Endothelial cell of umbilical vein (primary cell): ENCODE measurements around the gene HYAL1. TPM values are rescaled to one million over a fixed set of nuclear protein-coding genes. Genes with fewer than 3 reads are reported as not detected.

Experiments used
- Bru-seq: library from RNA; stranded (reverse); fragments of 400-500 nt; gene quantifications from one replicate; lab custom pipeline; 2021; lab: Mats Ljungman, UMichigan
- BruChase-seq, 2 experiments: library from RNA; stranded (reverse); fragments of 400-500 nt; gene quantifications; one replicate each; lab custom pipeline; 2021; lab: Mats Ljungman, UMichigan
- BruUV-seq: library from RNA; stranded (reverse); fragments of 400-500 nt; replicated peaks from 2 replicates; lab custom pipeline; 2021; lab: Mats Ljungman, UMichigan
- CTCF ChIA-PET: fragments of 300-600, 350-600 bp; sonication (Branson Sonifier 250); formaldehyde crosslinking; loops from one replicate; lab custom pipeline; 2021; ENCODE audit warnings: antibody characterized with exemption, inconsistent platforms; lab: Charles Lee
- POLR2A ChIA-PET: fragments of 300-600, 350-600 bp; sonication (Branson Sonifier 250); formaldehyde crosslinking; loops from one replicate; lab custom pipeline; 2021; ENCODE audit warnings: antibody characterized with exemption, inconsistent platforms; lab: Charles Lee
- DNase-seq: peaks from one replicate; pipeline ENCODE4 v3.0.0-alpha.2; 2011; ENCODE audit warnings: low read depth, low spot score
- FAIRE-seq: peaks from 2 replicates; lab custom pipeline; 2011; peaks lifted over from hg19 to GRCh38; lab: Jason Lieb, UNC
- H2AFZ ChIP-seq: 2 replicates; pipeline ENCODE4 v1.6.0; 2012; ENCODE audit warnings: low read depth, low read length, control low read depth, inconsistent platforms
- H3K27ac ChIP-seq: 2 replicates; pipeline ENCODE4 v1.5.1; 2011; ENCODE audit warnings: low read depth, mild to moderate bottlenecking, control low read depth, low read length, moderate library complexity; ENCODE audit not compliant: insufficient read depth
- H3K27me3 ChIP-seq, 2 experiments: 2 replicates each; pipeline versions ENCODE4 v1.6.0 to v1.6.1; 2011; ENCODE audit warnings: low read length in 2 of 2, mixed read lengths in 1 of 2; ENCODE audit not compliant: control insufficient read depth in 2 of 2, insufficient read depth in 2 of 2
- H3K36me3 ChIP-seq, 2 experiments: 2 replicates in 1 of 2; 3 replicates in 1 of 2; pipeline ENCODE4 v1.5.1; 2011; ENCODE audit warnings: low read length in 2 of 2, mild to moderate bottlenecking in 1 of 2, moderate library complexity in 1 of 2; ENCODE audit not compliant: control insufficient read depth in 2 of 2, insufficient read depth in 2 of 2; ENCODE audit errors: extremely low read depth in 1 of 2
- H3K4me1 ChIP-seq: 3 replicates; pipeline ENCODE4 v1.5.1; 2011; ENCODE audit warnings: mild to moderate bottlenecking, low read length; ENCODE audit not compliant: control insufficient read depth, insufficient read depth; ENCODE audit errors: extremely low read depth
- H3K4me2 ChIP-seq: 2 replicates; pipeline ENCODE4 v1.6.1; 2011; ENCODE audit warnings: low read length, control low read depth, mixed read lengths; ENCODE audit not compliant: insufficient read depth
- H3K4me3 ChIP-seq, 3 experiments: fragments of 200-600 bp in 1 of 3; sonication (generic), shearing (Covaris generic) in 1 of 3; replicated peaks in 1 of 3; 2 replicates each; pipeline ENCODE4 v1.5.1; 2011 to 2016; ENCODE audit warnings: control low read depth in 3 of 3, low read length in 3 of 3, mild to moderate bottlenecking in 2 of 3, inconsistent platforms in 1 of 3, low read depth in 1 of 3, moderate library complexity in 1 of 3; ENCODE audit not compliant: insufficient read depth in 1 of 3
- H3K79me2 ChIP-seq: 2 replicates; pipeline ENCODE4 v1.6.0; 2012; ENCODE audit warnings: low read length, inconsistent platforms; ENCODE audit not compliant: control insufficient read depth, insufficient read depth
- H3K9ac ChIP-seq: replicated peaks from 2 replicates; pipeline ENCODE3; 2011; ENCODE audit warnings: low read length, control low read depth; ENCODE audit not compliant: insufficient read depth; ENCODE audit errors: extremely low read depth
- H3K9me1 ChIP-seq: replicated peaks from 3 replicates; pipeline ENCODE4 v1.6.0; 2011; ENCODE audit warnings: mild to moderate bottlenecking, low read length; ENCODE audit not compliant: control insufficient read depth, insufficient read depth; ENCODE audit errors: extremely low read depth
- H3K9me3 ChIP-seq: replicated peaks from 2 replicates; pipeline ENCODE4 v1.5.1; 2012; ENCODE audit warnings: low read length, inconsistent platforms; ENCODE audit not compliant: control insufficient read depth, insufficient read depth
- H4K20me1 ChIP-seq: replicated peaks from 2 replicates; pipeline ENCODE3; 2011; ENCODE audit warnings: mild to moderate bottlenecking, low read length; ENCODE audit not compliant: control insufficient read depth, insufficient read depth; ENCODE audit errors: extremely low read depth
- EZH2 ChIP-seq: IDR thresholded peaks from 2 replicates; pipeline ENCODE4 v1.6.1; 2012; ENCODE audit warnings: borderline replicate concordance, low read depth, mild to moderate bottlenecking, moderate library complexity, low read length, inconsistent platforms; ENCODE audit not compliant: severe bottlenecking
- FOS ChIP-seq: IDR thresholded peaks from 2 replicates; pipeline ENCODE4 v1.6.1; 2011; ENCODE audit warnings: mild to moderate bottlenecking, low read length, moderate library complexity, borderline replicate concordance; ENCODE audit not compliant: insufficient read depth
- GATA2 ChIP-seq: IDR thresholded peaks from 2 replicates; pipeline ENCODE4 v1.7.0; 2011; ENCODE audit warnings: low read depth, mild to moderate bottlenecking, moderate library complexity, mixed read lengths, low read length; ENCODE audit not compliant: insufficient read length, insufficient read depth
- JUN ChIP-seq: IDR thresholded peaks from 2 replicates; pipeline ENCODE4 v1.6.1; 2011; ENCODE audit warnings: borderline replicate concordance, low read depth; ENCODE audit not compliant: insufficient read length, insufficient read depth
- MYC ChIP-seq: IDR thresholded peaks from one replicate; pipeline ENCODE4 v1.6.1; 2011; ENCODE audit warnings: mild to moderate bottlenecking, low read depth, low read length
- POLR2A ChIP-seq: IDR thresholded peaks from 2 replicates; pipeline ENCODE4 v1.6.1; 2012; ENCODE audit warnings: low read depth, mild to moderate bottlenecking, control low read depth, low read length
- POLR2AphosphoS5 ChIP-seq: IDR thresholded peaks from 2 replicates; pipeline ENCODE4 v1.6.1; 2012; ENCODE audit warnings: low read depth, mild to moderate bottlenecking, control low read depth, low read length, moderate library complexity; ENCODE audit not compliant: insufficient read depth
- dilution Hi-C: fragments of 300-500 bp; cut with MboI; formaldehyde crosslinking; loops from one replicate; pipeline ENCODE4 v1.15.0; 2019; ENCODE audit warnings: low sequenced_read_pairs; ENCODE audit not compliant: extremely low pct_ligation_motif_present
- intact Hi-C: fragments of 100-400 bp; cut with micrococcal nuclease; formaldehyde crosslinking; loops from one replicate; pipeline ENCODE4 v1.10.0; 2022
- long read RNA-seq: library from polyadenylated mRNA; stranded (forward); transcript quantifications from one replicate; pipeline ENCODE4 v2.0.0, GENCODE V29; 2021
- polyA minus RNA-seq, 3 experiments: library from RNA; depleted of rRNA, polyadenylated mRNA; stranded (reverse); fragments of >200 nt; gene quantifications; 1 replicate in 1 of 3; 2 replicates in 2 of 3; pipeline ENCODE4 v1.2.3, GENCODE V29; 2011
- polyA plus RNA-seq, 4 experiments: library from polyadenylated mRNA; depleted of rRNA in 3 of 4; stranded (reverse) in 3 of 4; unstranded in 1 of 4; fragments of >200 nt; gene quantifications; 2 replicates each; pipeline versions ENCODE4 v1.2.1 to v1.2.3, GENCODE V29; 2011 to 2012; ENCODE audit warnings: missing spikeins in 1 of 4
- total RNA-seq: library from RNA; stranded (reverse); gene quantifications from 2 replicates; pipeline ENCODE4 v1.2.3, GENCODE V29; 2021
- TF ChIP-seq, protein P1 (sequence below), 2 donors: IDR thresholded peaks; 1 replicate in 1 of 2; 2 replicates in 1 of 2; pipeline ENCODE4 v1.5.1; 2011; ENCODE audit warnings: low read length in 2 of 2, mild to moderate bottlenecking in 2 of 2, moderate library complexity in 2 of 2, control low read depth in 1 of 2, inconsistent platforms in 1 of 2, low read depth in 1 of 2; ENCODE audit not compliant: insufficient read depth in 1 of 2; ENCODE audit errors: extremely low read depth in 1 of 2

The HYAL1 gene, protein sequence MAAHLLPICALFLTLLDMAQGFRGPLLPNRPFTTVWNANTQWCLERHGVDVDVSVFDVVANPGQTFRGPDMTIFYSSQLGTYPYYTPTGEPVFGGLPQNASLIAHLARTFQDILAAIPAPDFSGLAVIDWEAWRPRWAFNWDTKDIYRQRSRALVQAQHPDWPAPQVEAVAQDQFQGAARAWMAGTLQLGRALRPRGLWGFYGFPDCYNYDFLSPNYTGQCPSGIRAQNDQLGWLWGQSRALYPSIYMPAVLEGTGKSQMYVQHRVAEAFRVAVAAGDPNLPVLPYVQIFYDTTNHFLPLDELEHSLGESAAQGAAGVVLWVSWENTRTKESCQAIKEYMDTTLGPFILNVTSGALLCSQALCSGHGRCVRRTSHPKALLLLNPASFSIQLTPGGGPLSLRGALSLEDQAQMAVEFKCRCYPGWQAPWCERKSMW
- total RNA-seq (1.6 and 2.2 TPM in 2 replicates), polyA plus RNA-seq (3.3 and 3.8 TPM in 2 replicates), polyA minus RNA-seq (2.3 and 4.3 TPM in 2 replicates), Bru-seq, nascent RNA (percentile 47 among the genes with signal in this experiment), BruChase-seq, experiment 1, labeled RNA remaining after a 6-hour chase (percentile 77 among the genes with signal in this experiment), BruChase-seq, experiment 2, labeled RNA remaining after a 2-hour chase (percentile 59 among the genes with signal in this experiment)
- polyA plus RNA-seq (2011; cell fraction: cytosol; rRNA removed), result 1.7 and 1.8 TPM in 2 replicates
- 3.6 and 3.7 TPM in 2 replicates for polyA plus RNA-seq (2011; cell fraction: nucleus; rRNA removed)
- 0.65 and 0.68 TPM in 2 replicates for polyA plus RNA-seq (2012)
- 27.9 TPM for polyA minus RNA-seq (2011; cell fraction: cytosol; rRNA and poly(A)+ RNA removed)
- 2.5 and 4.9 TPM in 2 replicates for polyA minus RNA-seq (2011; cell fraction: nucleus; rRNA and poly(A)+ RNA removed)
- long read RNA-seq, partial matches to known transcripts, result 0 of 3 reads
- long read RNA-seq, other reads (novel, unspliced or antisense), result 3 of 3 reads

DNA sequence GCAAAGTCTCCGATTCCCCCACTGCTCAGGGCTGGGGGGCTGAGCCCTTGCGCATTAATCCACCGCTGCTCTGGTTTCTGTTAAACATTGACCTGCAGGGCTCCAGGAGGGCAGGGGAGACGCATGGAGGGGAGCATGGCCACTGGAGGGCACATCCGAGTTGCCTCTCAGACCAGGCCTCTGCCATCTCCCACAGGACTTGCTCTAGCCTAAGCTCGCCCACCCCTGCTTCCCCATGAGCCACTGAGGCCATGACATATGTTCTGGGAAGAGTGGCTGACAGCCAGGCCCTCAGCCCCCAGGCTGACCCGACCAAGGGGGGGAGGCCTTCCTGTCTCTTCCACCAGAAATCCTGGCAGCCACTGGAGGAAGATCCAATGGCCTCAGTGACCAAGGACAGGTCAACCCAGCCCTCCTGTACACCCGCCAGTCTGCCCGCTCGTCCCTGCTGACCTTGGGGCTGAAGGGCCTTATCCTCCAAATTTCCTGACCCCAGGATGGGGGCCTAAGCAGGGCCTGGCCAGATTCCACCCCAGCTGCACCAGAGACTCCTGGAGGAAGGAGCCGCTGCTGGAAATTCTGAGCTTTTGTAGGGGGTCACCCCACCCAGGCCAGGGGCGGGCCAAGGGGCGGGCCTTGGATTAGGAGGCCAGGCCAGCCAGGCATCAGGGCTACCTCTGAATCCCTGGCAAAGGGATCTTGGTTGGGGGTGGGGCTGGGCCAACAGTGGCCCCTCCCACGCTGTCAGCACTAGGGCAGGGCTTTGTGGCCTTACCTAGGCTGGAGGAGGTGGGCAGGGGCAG is at the start of gene HYAL1:
TSS of gene HYAL1 (minus strand) at position 562 of the 803 bp plus-strand sequence. CDS start 618 bp downstream, outside the sequence.
- H3K79me2 ChIP-seq, result no peaks in the 10 kb centered on the region
- H3K36me3 ChIP-seq, result no peaks in the 10 kb centered on the region
- H3K4me1 ChIP-seq, result peaks cover 23% of the 10 kb centered on the region
- H3K9me1 ChIP-seq, result no peaks in the 10 kb centered on the region
- CTCF ChIA-PET, result interaction anchor here (0.6 to 6.6 kb wide), 3 partner anchors 15 to 77 kb away, joined by 3 to 48 read pairs (median 3); partner anchors contain the start of gene HYAL2
- H3K9ac ChIP-seq, result no peak within 1 kb of the TSS
- no peak for DNase-seq
- H4K20me1 ChIP-seq, result no peaks in the 10 kb centered on the region
- TF ChIP-seq GATA2 (no peak), POLR2AphosphoS5 (peak; percentile 25), POLR2A (no peak), EZH2 (no peak), JUN (no peak), MYC (no peak), FOS (no peak)
- TF ChIP-seq, protein P1, sequence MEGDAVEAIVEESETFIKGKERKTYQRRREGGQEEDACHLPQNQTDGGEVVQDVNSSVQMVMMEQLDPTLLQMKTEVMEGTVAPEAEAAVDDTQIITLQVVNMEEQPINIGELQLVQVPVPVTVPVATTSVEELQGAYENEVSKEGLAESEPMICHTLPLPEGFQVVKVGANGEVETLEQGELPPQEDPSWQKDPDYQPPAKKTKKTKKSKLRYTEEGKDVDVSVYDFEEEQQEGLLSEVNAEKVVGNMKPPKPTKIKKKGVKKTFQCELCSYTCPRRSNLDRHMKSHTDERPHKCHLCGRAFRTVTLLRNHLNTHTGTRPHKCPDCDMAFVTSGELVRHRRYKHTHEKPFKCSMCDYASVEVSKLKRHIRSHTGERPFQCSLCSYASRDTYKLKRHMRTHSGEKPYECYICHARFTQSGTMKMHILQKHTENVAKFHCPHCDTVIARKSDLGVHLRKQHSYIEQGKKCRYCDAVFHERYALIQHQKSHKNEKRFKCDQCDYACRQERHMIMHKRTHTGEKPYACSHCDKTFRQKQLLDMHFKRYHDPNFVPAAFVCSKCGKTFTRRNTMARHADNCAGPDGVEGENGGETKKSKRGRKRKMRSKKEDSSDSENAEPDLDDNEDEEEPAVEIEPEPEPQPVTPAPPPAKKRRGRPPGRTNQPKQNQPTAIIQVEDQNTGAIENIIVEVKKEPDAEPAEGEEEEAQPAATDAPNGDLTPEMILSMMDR (IDR thresholded peaks at IDR 0.05; ENCODE audit: extremely low read depth in 1 of 2, insufficient read depth in 1 of 2, low read depth in 1 of 2, low read length in 2 of 2), result peak in 1 of 2 donors; percentile 10
- no peak within 1 kb of the TSS for H3K27ac ChIP-seq
- POLR2A ChIA-PET, result no interaction called here
- no peak within 1 kb of the TSS for H3K4me2 ChIP-seq
- intact Hi-C loops (no loop called here), dilution Hi-C loops (no loop called here)
- BruUV-seq, result no TSS peak
- no peaks in the 10 kb centered on the region for H3K9me3 ChIP-seq
- no peak for FAIRE-seq
- no peak within 1 kb of the TSS for H3K4me3 ChIP-seq
- H3K27me3 ChIP-seq, result no peaks in the 10 kb centered on the region
- no peak within 1 kb of the TSS for H2AFZ ChIP-seq
